HL-60 (cell line): ENCODE measurements around the gene C9.

Experiments used
- DNase-seq, 2 experiments: peaks; one replicate each; pipeline ENCODE4 v3.0.0-alpha.2; 2010 to 2020; ENCODE audit warnings: low read depth in 1 of 2, low spot score in 1 of 2
- H3K27ac ChIP-seq: fragments of 250-450 bp; sonication (Bioruptor Pico); replicated peaks from 2 replicates; pipeline ENCODE4 v1.5.1; 2020; ENCODE audit warnings: mild to moderate bottlenecking, moderate library complexity
- H3K27me3 ChIP-seq: fragments of 250-450 bp; sonication (Bioruptor Pico); 2 replicates; pipeline ENCODE4 v1.5.1; 2021; ENCODE audit warnings: mild to moderate bottlenecking, moderate library complexity; ENCODE audit not compliant: insufficient read depth, poor library complexity, severe bottlenecking
- H3K4me3 ChIP-seq: replicated peaks from 2 replicates; pipeline ENCODE4 v1.5.1; 2011; ENCODE audit warnings: mild to moderate bottlenecking, control low read depth, low read length; ENCODE audit not compliant: insufficient read depth
- GABPA ChIP-seq: IDR thresholded peaks from 2 replicates; pipeline ENCODE4 v1.6.1; 2012; ENCODE audit warnings: low read depth
- POLR2AphosphoS5 ChIP-seq: IDR thresholded peaks from 2 replicates; pipeline ENCODE4 v1.6.1; 2012; ENCODE audit warnings: low read depth
- SPI1 ChIP-seq: IDR thresholded peaks from 2 replicates; pipeline ENCODE4 v1.6.1; 2012; ENCODE audit warnings: low read depth, mild to moderate bottlenecking, borderline replicate concordance
- TF ChIP-seq, protein P1 (sequence below): IDR thresholded peaks from one replicate; pipeline ENCODE4 v1.5.1; 2011; ENCODE audit warnings: low read length, control low read depth, inconsistent platforms; ENCODE audit not compliant: insufficient read depth
- TF ChIP-seq, protein P2 (sequence below): IDR thresholded peaks from 2 replicates; pipeline ENCODE4 v1.6.1; 2012; ENCODE audit warnings: low read depth; ENCODE audit not compliant: insufficient replicate concordance

C9 gene

GRCh38 chr5:39331861-39332381, 32.4 kb downstream of the C9 start:
- no peak for TF ChIP-seq SPI1
- TF ChIP-seq POLR2AphosphoS5: no peak
- TF ChIP-seq GABPA: no peak
- TF ChIP-seq, protein P1, sequence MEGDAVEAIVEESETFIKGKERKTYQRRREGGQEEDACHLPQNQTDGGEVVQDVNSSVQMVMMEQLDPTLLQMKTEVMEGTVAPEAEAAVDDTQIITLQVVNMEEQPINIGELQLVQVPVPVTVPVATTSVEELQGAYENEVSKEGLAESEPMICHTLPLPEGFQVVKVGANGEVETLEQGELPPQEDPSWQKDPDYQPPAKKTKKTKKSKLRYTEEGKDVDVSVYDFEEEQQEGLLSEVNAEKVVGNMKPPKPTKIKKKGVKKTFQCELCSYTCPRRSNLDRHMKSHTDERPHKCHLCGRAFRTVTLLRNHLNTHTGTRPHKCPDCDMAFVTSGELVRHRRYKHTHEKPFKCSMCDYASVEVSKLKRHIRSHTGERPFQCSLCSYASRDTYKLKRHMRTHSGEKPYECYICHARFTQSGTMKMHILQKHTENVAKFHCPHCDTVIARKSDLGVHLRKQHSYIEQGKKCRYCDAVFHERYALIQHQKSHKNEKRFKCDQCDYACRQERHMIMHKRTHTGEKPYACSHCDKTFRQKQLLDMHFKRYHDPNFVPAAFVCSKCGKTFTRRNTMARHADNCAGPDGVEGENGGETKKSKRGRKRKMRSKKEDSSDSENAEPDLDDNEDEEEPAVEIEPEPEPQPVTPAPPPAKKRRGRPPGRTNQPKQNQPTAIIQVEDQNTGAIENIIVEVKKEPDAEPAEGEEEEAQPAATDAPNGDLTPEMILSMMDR: no peak
- TF ChIP-seq, protein P2, sequence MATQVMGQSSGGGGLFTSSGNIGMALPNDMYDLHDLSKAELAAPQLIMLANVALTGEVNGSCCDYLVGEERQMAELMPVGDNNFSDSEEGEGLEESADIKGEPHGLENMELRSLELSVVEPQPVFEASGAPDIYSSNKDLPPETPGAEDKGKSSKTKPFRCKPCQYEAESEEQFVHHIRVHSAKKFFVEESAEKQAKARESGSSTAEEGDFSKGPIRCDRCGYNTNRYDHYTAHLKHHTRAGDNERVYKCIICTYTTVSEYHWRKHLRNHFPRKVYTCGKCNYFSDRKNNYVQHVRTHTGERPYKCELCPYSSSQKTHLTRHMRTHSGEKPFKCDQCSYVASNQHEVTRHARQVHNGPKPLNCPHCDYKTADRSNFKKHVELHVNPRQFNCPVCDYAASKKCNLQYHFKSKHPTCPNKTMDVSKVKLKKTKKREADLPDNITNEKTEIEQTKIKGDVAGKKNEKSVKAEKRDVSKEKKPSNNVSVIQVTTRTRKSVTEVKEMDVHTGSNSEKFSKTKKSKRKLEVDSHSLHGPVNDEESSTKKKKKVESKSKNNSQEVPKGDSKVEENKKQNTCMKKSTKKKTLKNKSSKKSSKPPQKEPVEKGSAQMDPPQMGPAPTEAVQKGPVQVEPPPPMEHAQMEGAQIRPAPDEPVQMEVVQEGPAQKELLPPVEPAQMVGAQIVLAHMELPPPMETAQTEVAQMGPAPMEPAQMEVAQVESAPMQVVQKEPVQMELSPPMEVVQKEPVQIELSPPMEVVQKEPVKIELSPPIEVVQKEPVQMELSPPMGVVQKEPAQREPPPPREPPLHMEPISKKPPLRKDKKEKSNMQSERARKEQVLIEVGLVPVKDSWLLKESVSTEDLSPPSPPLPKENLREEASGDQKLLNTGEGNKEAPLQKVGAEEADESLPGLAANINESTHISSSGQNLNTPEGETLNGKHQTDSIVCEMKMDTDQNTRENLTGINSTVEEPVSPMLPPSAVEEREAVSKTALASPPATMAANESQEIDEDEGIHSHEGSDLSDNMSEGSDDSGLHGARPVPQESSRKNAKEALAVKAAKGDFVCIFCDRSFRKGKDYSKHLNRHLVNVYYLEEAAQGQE: no peak
- Histone ChIP-seq H3K27ac (no peak overlapping the region), H3K4me3 (no peak overlapping the region), H3K27me3 (peaks cover 4% of the 10 kb centered on the region)
- DNase-seq: no peak

- Histone ChIP-seq H3K4me3 (no peak overlapping the region), H3K27me3 (peaks cover 4% of the 10 kb centered on the region), H3K27ac (no peak overlapping the region)
- DNase-seq: no peak
- TF ChIP-seq, protein P2: no peak
- TF ChIP-seq GABPA (no peak), POLR2AphosphoS5 (no peak)
Observed at GRCh38 chr5:39328731-39329130, 35.6 kb downstream of the C9 start.

GRCh38 chr5:39323542-39323941, 40.8 kb downstream of the C9 start:
- Histone ChIP-seq H3K4me3 (no peak overlapping the region), H3K27me3 (no peaks in the 10 kb centered on the region), H3K27ac (no peak overlapping the region)
- DNase-seq: no peak
- TF ChIP-seq SPI1: no peak
- TF ChIP-seq, protein P1: no peak
- no peak for TF ChIP-seq GABPA
- TF ChIP-seq, protein P2: no peak
- no peak for TF ChIP-seq POLR2AphosphoS5

- no peaks in the 10 kb centered on the region for H3K27me3 ChIP-seq
- H3K27ac ChIP-seq: no peak overlapping the region
- H3K4me3 ChIP-seq: no peak overlapping the region
- TF ChIP-seq, protein P1: no peak
- TF ChIP-seq POLR2AphosphoS5 (no peak), SPI1 (no peak), GABPA (no peak)
- TF ChIP-seq, protein P2: no peak
- no peak for DNase-seq
Observed at GRCh38 chr5:39319395-39319794, 44.9 kb downstream of the C9 start.
